ENCODE results near the gene RPGRIP1L. TPM values are rescaled to one million over a fixed set of nuclear protein-coding genes. Genes with fewer than 3 reads are reported as not detected.

Gene RPGRIP1L
- total and polyA plus RNA-seq, 2 of the 8 experiments (the other 6 are each of a cell fraction or from before 2014, with no cell fraction given): 4.0 to 13.7 TPM

GRCh38 chr16:53563426-53563825 lies 140.2 kb downstream of the RPGRIP1L start (continued):
- TF ChIP-seq PHF8 (conservative IDR thresholded peaks at IDR 0.05; ENCODE audit: low read depth, low read length) (no peak), SAP30 (IDR thresholded peaks at IDR 0.05; ENCODE audit: insufficient read depth, insufficient replicate concordance, low read length) (no peak), EP300 (IDR thresholded peaks at IDR 0.05; ENCODE audit: borderline replicate concordance in 1 of 2, low read depth in 2 of 2, low read length in 2 of 2) (no peak), JUND (IDR thresholded peaks at IDR 0.05; ENCODE audit: low read length) (no peak), SUZ12 (IDR thresholded peaks at IDR 0.05; ENCODE audit: low read length) (no peak)

Measured in H1 (cell line).